ENCODE results near the gene DNAJC30.
"Not testable (repeated sequence)": the region's sequence is repeated elsewhere in the genome, so short reads cannot be mapped to it uniquely, and the experiment has no call there.

The DNAJC30 gene

DNA sequence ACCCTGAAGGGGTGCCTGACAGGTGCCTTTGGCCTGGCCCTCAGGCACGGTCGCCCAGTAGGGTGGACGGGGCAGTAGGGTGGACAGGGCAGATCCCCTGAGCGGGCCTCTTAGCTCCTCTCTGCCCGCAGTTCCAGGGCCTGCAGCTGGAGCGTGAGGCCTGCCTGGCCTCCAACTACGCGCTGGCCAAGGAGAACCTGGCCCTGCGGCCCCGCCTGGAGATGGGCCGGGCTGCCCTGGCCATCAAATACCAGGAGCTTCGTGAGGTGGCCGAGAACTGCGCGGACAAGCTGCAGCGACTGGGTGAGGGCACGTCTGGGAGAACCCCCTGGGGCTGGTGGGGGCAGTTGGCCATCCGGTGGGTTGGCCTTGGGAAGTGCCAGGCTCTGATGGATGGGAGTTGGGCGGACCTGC is 14.0 kb downstream of the DNAJC30 start:
- Histone ChIP-seq H3K4me1 (ENCODE audit: insufficient read depth, low read length) (peaks cover 11% of the 10 kb centered on the region), H3K4me3 (ENCODE audit: low read length) (peak overlapping the region; percentile 99), H3K36me3 (ENCODE audit: insufficient read depth, low read length) (peaks cover 6% of the 10 kb centered on the region), H3K9me3 (ENCODE audit: low read length) (no peaks in the 10 kb centered on the region), H3K27me3 (ENCODE audit: insufficient read depth, low read length) (no peaks in the 10 kb centered on the region), H2AFZ (ENCODE audit: low read depth, low read length) (no peak overlapping the region)

- Histone ChIP-seq H3K4me3 (ENCODE audit: low read length) (peak overlapping the region; percentile 99), H3K9me3 (ENCODE audit: low read length) (no peaks in the 10 kb centered on the region), H3K36me3 (ENCODE audit: insufficient read depth, low read length) (peaks cover 6% of the 10 kb centered on the region), H3K4me1 (ENCODE audit: insufficient read depth, low read length) (peaks cover 12% of the 10 kb centered on the region), H3K27me3 (ENCODE audit: insufficient read depth, low read length) (no peaks in the 10 kb centered on the region), H2AFZ (ENCODE audit: low read depth, low read length) (peak overlapping the region; percentile 86)
Measured at GRCh38 chr7:73668886-73669230, 14.4 kb downstream of the DNAJC30 start.

- H2AFZ ChIP-seq (ENCODE audit: low read depth, low read length) = peak overlapping the region; percentile 86
- peaks cover 6% of the 10 kb centered on the region for H3K36me3 ChIP-seq (ENCODE audit: insufficient read depth, low read length)
- H3K9me3 ChIP-seq (ENCODE audit: low read length) = no peaks in the 10 kb centered on the region
- peak overlapping the region; percentile 99 for H3K4me3 ChIP-seq (ENCODE audit: low read length)
- H3K27me3 ChIP-seq (ENCODE audit: insufficient read depth, low read length) = no peaks in the 10 kb centered on the region
- H3K4me1 ChIP-seq (ENCODE audit: insufficient read depth, low read length) = peaks cover 12% of the 10 kb centered on the region
Measured at GRCh38 chr7:73668103-73668885, 15.0 kb downstream of the DNAJC30 start.

GRCh38 chr7:73667344-73668102 is 15.7 kb downstream of the DNAJC30 start, which contains the start of gene VPS37D:
VPS37D (plus strand) TSS chr7:73667831; CDS start chr7:73667959, 128 bp downstream.
- H2AFZ ChIP-seq (ENCODE audit: low read depth, low read length) = peak within 1 kb of the TSS; percentile 86
- peak within 1 kb of the TSS; percentile 99 for H3K4me3 ChIP-seq (ENCODE audit: low read length)
- no peaks in the 10 kb centered on the region for H3K9me3 ChIP-seq (ENCODE audit: low read length)
- H3K4me1 ChIP-seq (ENCODE audit: insufficient read depth, low read length) = peaks cover 12% of the 10 kb centered on the region
- H3K36me3 ChIP-seq (ENCODE audit: insufficient read depth, low read length) = peaks cover 6% of the 10 kb centered on the region
- no peaks in the 10 kb centered on the region for H3K27me3 ChIP-seq (ENCODE audit: insufficient read depth, low read length)

DNA sequence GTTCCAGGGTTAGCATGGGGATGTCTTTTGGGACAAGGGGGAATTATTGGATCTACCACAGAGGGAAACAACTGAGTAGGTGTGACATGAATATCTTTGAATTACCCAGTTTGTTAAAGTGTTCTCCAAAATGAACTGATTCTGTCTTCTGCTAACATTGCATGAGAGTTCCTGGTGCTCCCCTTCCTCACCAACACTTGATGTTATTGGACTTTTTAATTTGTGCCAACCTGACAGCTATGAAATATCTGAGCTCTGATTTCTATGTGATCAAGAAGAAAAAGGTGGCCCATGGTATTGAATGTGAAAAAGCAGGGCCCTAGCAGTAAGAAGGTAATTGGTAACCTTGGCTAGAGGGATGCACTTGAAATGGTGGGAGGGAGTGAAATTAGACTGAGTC is 20.2 kb downstream of the DNAJC30 start:
- Histone ChIP-seq H3K27me3 (ENCODE audit: insufficient read depth, low read length) (no peaks in the 10 kb centered on the region), H2AFZ (ENCODE audit: low read depth, low read length) (no peak overlapping the region), H3K4me3 (ENCODE audit: low read length) (no peak overlapping the region), H3K9me3 (ENCODE audit: low read length) (no peaks in the 10 kb centered on the region), H3K36me3 (ENCODE audit: insufficient read depth, low read length) (no peaks in the 10 kb centered on the region), H3K4me1 (ENCODE audit: insufficient read depth, low read length) (peaks cover 3% of the 10 kb centered on the region)

- not testable (repeated sequence) for H3K4me1 ChIP-seq (ENCODE audit: insufficient read depth, low read length); H3K36me3 ChIP-seq (ENCODE audit: insufficient read depth, low read length); H2AFZ ChIP-seq (ENCODE audit: low read depth, low read length)
Measured at GRCh38 chr7:73660594-73660993, 22.7 kb downstream of the DNAJC30 start.

GRCh38 chr7:73659983-73660382 is 23.3 kb downstream of the DNAJC30 start:
- no peak overlapping the region for H2AFZ ChIP-seq (ENCODE audit: low read depth, low read length)
- H3K36me3 ChIP-seq (ENCODE audit: insufficient read depth, low read length) = no peaks in the 10 kb centered on the region
- H3K4me1 ChIP-seq (ENCODE audit: insufficient read depth, low read length) = peaks cover 3% of the 10 kb centered on the region
- H3K4me3 ChIP-seq (ENCODE audit: low read length) = no peak overlapping the region
- no peaks in the 10 kb centered on the region for H3K9me3 ChIP-seq (ENCODE audit: low read length)
- H3K27me3 ChIP-seq (ENCODE audit: insufficient read depth, low read length) = no peaks in the 10 kb centered on the region

More at GRCh38 chr7:73660594-73660993, 22.7 kb downstream of the DNAJC30 start:
- H3K27me3 ChIP-seq (ENCODE audit: insufficient read depth, low read length); H3K9me3 ChIP-seq (ENCODE audit: low read length); H3K4me3 ChIP-seq (ENCODE audit: low read length): not testable (repeated sequence)

GRCh38 chr7:73655309-73655708 is 27.9 kb downstream of the DNAJC30 start:
- H3K36me3 ChIP-seq (ENCODE audit: insufficient read depth, low read length); H3K27me3 ChIP-seq (ENCODE audit: insufficient read depth, low read length); H3K4me3 ChIP-seq (ENCODE audit: low read length); H3K4me1 ChIP-seq (ENCODE audit: insufficient read depth, low read length); H3K9me3 ChIP-seq (ENCODE audit: low read length); H2AFZ ChIP-seq (ENCODE audit: low read depth, low read length): not testable (repeated sequence)

GRCh38 chr7:73652541-73652949 is 30.7 kb downstream of the DNAJC30 start:
- H3K4me3 ChIP-seq (ENCODE audit: low read length) = no peak overlapping the region
- peaks cover 33% of the 10 kb centered on the region for H3K27me3 ChIP-seq (ENCODE audit: insufficient read depth, low read length)
- no peak overlapping the region for H2AFZ ChIP-seq (ENCODE audit: low read depth, low read length)
- no peaks in the 10 kb centered on the region for H3K9me3 ChIP-seq (ENCODE audit: low read length)
- H3K4me1 ChIP-seq (ENCODE audit: insufficient read depth, low read length) = peaks cover 7% of the 10 kb centered on the region
- no peaks in the 10 kb centered on the region for H3K36me3 ChIP-seq (ENCODE audit: insufficient read depth, low read length)

GRCh38 chr7:73650524-73650923 is 32.7 kb downstream of the DNAJC30 start:
- H3K36me3 ChIP-seq (ENCODE audit: insufficient read depth, low read length) = no peaks in the 10 kb centered on the region
- no peak overlapping the region for H2AFZ ChIP-seq (ENCODE audit: low read depth, low read length)
- H3K4me3 ChIP-seq (ENCODE audit: low read length) = no peak overlapping the region
- peaks cover 7% of the 10 kb centered on the region for H3K4me1 ChIP-seq (ENCODE audit: insufficient read depth, low read length)
- H3K9me3 ChIP-seq (ENCODE audit: low read length) = no peaks in the 10 kb centered on the region
- H3K27me3 ChIP-seq (ENCODE audit: insufficient read depth, low read length) = peaks cover 53% of the 10 kb centered on the region

DNA sequence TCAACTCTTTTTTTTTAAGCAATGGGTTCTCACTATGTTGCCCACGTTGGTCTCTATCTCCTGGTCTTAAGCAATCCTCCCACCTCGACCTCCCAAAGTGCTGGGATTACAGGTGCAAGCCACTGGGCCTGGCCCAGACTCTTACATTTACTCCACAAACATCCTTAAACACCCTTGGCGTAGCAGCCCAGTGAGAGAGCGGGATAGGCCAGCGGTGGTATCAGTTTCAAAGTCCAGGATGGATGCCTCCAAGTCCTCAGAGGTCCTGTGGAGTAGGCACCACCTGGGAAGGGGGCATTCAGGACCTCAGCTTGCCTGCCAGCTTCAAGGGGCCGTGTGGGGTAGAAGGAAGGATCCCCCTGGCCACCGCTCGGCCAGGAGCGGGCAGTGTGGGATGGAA is 33.7 kb downstream of the DNAJC30 start:
- Histone ChIP-seq H3K4me3 (ENCODE audit: low read length) (no peak overlapping the region), H3K36me3 (ENCODE audit: insufficient read depth, low read length) (no peaks in the 10 kb centered on the region), H2AFZ (ENCODE audit: low read depth, low read length) (no peak overlapping the region), H3K4me1 (ENCODE audit: insufficient read depth, low read length) (peaks cover 7% of the 10 kb centered on the region), H3K27me3 (ENCODE audit: insufficient read depth, low read length) (peaks cover 55% of the 10 kb centered on the region), H3K9me3 (ENCODE audit: low read length) (no peaks in the 10 kb centered on the region)

GRCh38 chr7:73648593-73649332 is 34.5 kb downstream of the DNAJC30 start:
- H3K36me3 ChIP-seq (ENCODE audit: insufficient read depth, low read length) = no peaks in the 10 kb centered on the region
- H3K4me1 ChIP-seq (ENCODE audit: insufficient read depth, low read length) = peaks cover 7% of the 10 kb centered on the region
- H2AFZ ChIP-seq (ENCODE audit: low read depth, low read length) = no peak overlapping the region
- H3K9me3 ChIP-seq (ENCODE audit: low read length) = no peaks in the 10 kb centered on the region
- no peak overlapping the region for H3K4me3 ChIP-seq (ENCODE audit: low read length)
- H3K27me3 ChIP-seq (ENCODE audit: insufficient read depth, low read length) = peaks cover 55% of the 10 kb centered on the region
